Neural cell (in vitro differentiated cells): ENCODE data around the gene TBXA2R. TPM values are rescaled to one million over a fixed set of nuclear protein-coding genes. Genes with fewer than 3 reads are reported as not detected.

Source experiments
- H2AFZ ChIP-seq: fragments of 200-600, 300-800 bp; sonication (generic), shearing (Covaris generic); 2 replicates; pipeline ENCODE4 v1.6.0; 2014; ENCODE audit warnings: low read depth, mild to moderate bottlenecking, antibody characterized with exemption, low read length, moderate library complexity
- H3F3A ChIP-seq: fragments of 200-600 bp; shearing (Covaris generic); 2 replicates; pipeline ENCODE4 v1.6.1; 2016; ENCODE audit warnings: mild to moderate bottlenecking, moderate library complexity, mixed read lengths, antibody characterized with exemption, low read length; ENCODE audit not compliant: insufficient read depth, poor library complexity, severe bottlenecking
- H3K27ac ChIP-seq: fragments of 200-600, 300-800 bp; sonication (generic), shearing (Covaris generic); 2 replicates; pipeline ENCODE4 v1.5.1; 2014; ENCODE audit warnings: mild to moderate bottlenecking, low read length, moderate library complexity
- H3K27me3 ChIP-seq: fragments of 300-800, 200-600 bp; sonication (generic), shearing (Covaris generic); 2 replicates; pipeline ENCODE4 v1.6.0; 2014; ENCODE audit warnings: mild to moderate bottlenecking, low read depth, low read length, moderate library complexity; ENCODE audit not compliant: insufficient read depth
- H3K36me3 ChIP-seq: fragments of 300-800, 200-600 bp; sonication (generic), shearing (Covaris generic); 2 replicates; pipeline ENCODE4 v1.5.1; 2014; ENCODE audit warnings: mild to moderate bottlenecking, antibody characterized with exemption, low read length, moderate library complexity; ENCODE audit not compliant: insufficient read depth
- H3K4me2 ChIP-seq: fragments of 300-800, 200-600 bp; sonication (generic), shearing (Covaris generic); 2 replicates; pipeline ENCODE4 v1.6.0; 2014; ENCODE audit warnings: mild to moderate bottlenecking, low read length
- H3K4me3 ChIP-seq: fragments of 300-800, 200-600 bp; sonication (generic), shearing (Covaris generic); 2 replicates; pipeline ENCODE4 v1.5.1; 2014; ENCODE audit warnings: mild to moderate bottlenecking, low read length, moderate library complexity
- H3K79me2 ChIP-seq: fragments of 200-600 bp; shearing (Covaris generic); replicated peaks from 2 replicates; pipeline ENCODE4 v1.6.0; 2014; ENCODE audit warnings: mild to moderate bottlenecking, low read length, moderate library complexity; ENCODE audit not compliant: insufficient read depth
- H3K9ac ChIP-seq: fragments of 300-800, 200-600 bp; sonication (generic), shearing (Covaris generic); 2 replicates; pipeline ENCODE4 v1.6.1; 2016; ENCODE audit warnings: mild to moderate bottlenecking, low read length, mixed read lengths
- H3K9me2 ChIP-seq: fragments of 200-600 bp; shearing (Covaris generic); 2 replicates; pipeline ENCODE4 v1.6.1; 2016; ENCODE audit warnings: mild to moderate bottlenecking, low read length, mixed read lengths; ENCODE audit not compliant: insufficient read depth
- H3K9me3 ChIP-seq: fragments of 200-600, 300-800 bp; sonication (generic), shearing (Covaris generic); 2 replicates; pipeline ENCODE4 v1.6.1; 2016; ENCODE audit warnings: mild to moderate bottlenecking, mixed run types, low read length, moderate library complexity, mixed read lengths
- H4K20me1 ChIP-seq: fragments of 200-600 bp; shearing (Covaris generic); 2 replicates; pipeline ENCODE4 v1.6.1; 2016; ENCODE audit warnings: mild to moderate bottlenecking, mixed run types; ENCODE audit not compliant: insufficient read depth
- EP300 ChIP-seq: fragments of 450-650 bp; conservative IDR thresholded peaks from 2 replicates; pipeline ENCODE4 v1.6.1; 2014; ENCODE audit warnings: antibody characterized with exemption, mild to moderate bottlenecking, moderate library complexity; ENCODE audit not compliant: poor library complexity, severe bottlenecking
- EZH2 ChIP-seq: fragments of 200-600, 300-800 bp; shearing (Covaris generic), sonication (generic); IDR thresholded peaks from 2 replicates; pipeline ENCODE4 v1.6.1; 2014; ENCODE audit warnings: antibody characterized with exemption, low read length, borderline replicate concordance, mild to moderate bottlenecking; ENCODE audit not compliant: insufficient read depth, poor library complexity, severe bottlenecking
- MXI1 ChIP-seq: fragments of 450-650 bp; conservative IDR thresholded peaks from 2 replicates; pipeline ENCODE4 v1.6.1; 2014; ENCODE audit warnings: antibody characterized with exemption, mild to moderate bottlenecking; ENCODE audit not compliant: poor library complexity, severe bottlenecking
- POLR2AphosphoS5 ChIP-seq: IDR thresholded peaks from 2 replicates; pipeline ENCODE4 v1.6.1; 2012
- RAD21 ChIP-seq: fragments of 450-650 bp; conservative IDR thresholded peaks from 2 replicates; pipeline ENCODE4 v1.6.1; 2014; ENCODE audit warnings: antibody characterized with exemption, mild to moderate bottlenecking, moderate library complexity
- SMC3 ChIP-seq: fragments of 450-650 bp; conservative IDR thresholded peaks from 2 replicates; pipeline ENCODE4 v1.6.1; 2014; ENCODE audit warnings: antibody characterized with exemption, mild to moderate bottlenecking, moderate library complexity; ENCODE audit not compliant: poor library complexity
- TAF1 ChIP-seq: IDR thresholded peaks from 2 replicates; pipeline ENCODE4 v1.6.1; 2012; ENCODE audit warnings: low read depth
- polyA plus RNA-seq: library from polyadenylated mRNA; depleted of rRNA; stranded (reverse); fragments of >200 nt; gene quantifications from 2 replicates; pipeline ENCODE4 v1.2.3, GENCODE V29; 2014
- TF ChIP-seq, protein P1 (sequence below): IDR thresholded peaks from 2 replicates; pipeline ENCODE4 v1.6.1; 2012; ENCODE audit warnings: borderline replicate concordance
- TF ChIP-seq, protein P2 (sequence below): fragments of 450-650 bp; IDR thresholded peaks from 2 replicates; pipeline ENCODE4 v1.5.1; 2014; ENCODE audit warnings: antibody characterized with exemption, mild to moderate bottlenecking, moderate library complexity; ENCODE audit not compliant: poor library complexity, severe bottlenecking

TBXA2R gene
- polyA plus RNA-seq, 1 donor from 2014 or later, result not detected

DNA sequence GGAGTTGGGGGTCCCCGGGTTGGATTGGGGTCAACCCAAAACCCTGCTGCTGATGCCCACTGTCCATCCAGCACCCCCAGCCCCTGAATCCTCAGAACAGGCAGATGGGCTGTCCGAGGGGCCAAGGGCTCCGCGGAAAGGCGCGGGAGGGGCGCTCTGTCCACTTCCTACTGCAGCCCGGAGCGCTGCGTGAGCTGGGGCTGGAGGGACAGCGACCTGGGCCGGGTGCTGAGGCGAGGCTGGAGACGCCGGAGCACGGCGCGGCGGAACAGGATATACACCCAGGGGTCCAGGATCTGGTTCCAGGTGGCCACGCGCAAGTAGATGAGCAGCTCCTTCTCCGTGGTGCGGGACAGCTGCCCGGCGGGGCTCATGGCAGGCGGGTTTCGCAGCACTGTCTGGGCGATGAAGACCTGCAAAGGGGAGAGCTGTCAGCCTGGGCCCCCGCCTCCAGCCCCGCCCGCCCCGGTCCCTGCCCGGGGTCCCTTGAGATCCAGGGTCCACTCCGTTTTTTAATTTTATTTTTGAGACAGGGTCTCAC, 11.1 kb downstream of the TBXA2R start:
- Histone ChIP-seq H3K27ac (no peak overlapping the region), H4K20me1 (no peaks in the 10 kb centered on the region), H3K4me2 (no peak overlapping the region), H3F3A (no peaks in the 10 kb centered on the region), H2AFZ (no peak overlapping the region), H3K9me3 (no peaks in the 10 kb centered on the region), H3K4me3 (no peak overlapping the region), H3K36me3 (no peaks in the 10 kb centered on the region), H3K9ac (no peak overlapping the region), H3K79me2 (no peaks in the 10 kb centered on the region), H3K9me2 (no peaks in the 10 kb centered on the region), H3K27me3 (no peaks in the 10 kb centered on the region)
- TF ChIP-seq, protein P1, sequence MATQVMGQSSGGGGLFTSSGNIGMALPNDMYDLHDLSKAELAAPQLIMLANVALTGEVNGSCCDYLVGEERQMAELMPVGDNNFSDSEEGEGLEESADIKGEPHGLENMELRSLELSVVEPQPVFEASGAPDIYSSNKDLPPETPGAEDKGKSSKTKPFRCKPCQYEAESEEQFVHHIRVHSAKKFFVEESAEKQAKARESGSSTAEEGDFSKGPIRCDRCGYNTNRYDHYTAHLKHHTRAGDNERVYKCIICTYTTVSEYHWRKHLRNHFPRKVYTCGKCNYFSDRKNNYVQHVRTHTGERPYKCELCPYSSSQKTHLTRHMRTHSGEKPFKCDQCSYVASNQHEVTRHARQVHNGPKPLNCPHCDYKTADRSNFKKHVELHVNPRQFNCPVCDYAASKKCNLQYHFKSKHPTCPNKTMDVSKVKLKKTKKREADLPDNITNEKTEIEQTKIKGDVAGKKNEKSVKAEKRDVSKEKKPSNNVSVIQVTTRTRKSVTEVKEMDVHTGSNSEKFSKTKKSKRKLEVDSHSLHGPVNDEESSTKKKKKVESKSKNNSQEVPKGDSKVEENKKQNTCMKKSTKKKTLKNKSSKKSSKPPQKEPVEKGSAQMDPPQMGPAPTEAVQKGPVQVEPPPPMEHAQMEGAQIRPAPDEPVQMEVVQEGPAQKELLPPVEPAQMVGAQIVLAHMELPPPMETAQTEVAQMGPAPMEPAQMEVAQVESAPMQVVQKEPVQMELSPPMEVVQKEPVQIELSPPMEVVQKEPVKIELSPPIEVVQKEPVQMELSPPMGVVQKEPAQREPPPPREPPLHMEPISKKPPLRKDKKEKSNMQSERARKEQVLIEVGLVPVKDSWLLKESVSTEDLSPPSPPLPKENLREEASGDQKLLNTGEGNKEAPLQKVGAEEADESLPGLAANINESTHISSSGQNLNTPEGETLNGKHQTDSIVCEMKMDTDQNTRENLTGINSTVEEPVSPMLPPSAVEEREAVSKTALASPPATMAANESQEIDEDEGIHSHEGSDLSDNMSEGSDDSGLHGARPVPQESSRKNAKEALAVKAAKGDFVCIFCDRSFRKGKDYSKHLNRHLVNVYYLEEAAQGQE, result no peak
- TF ChIP-seq SMC3, result no peak
- TF ChIP-seq EZH2, result no peak
- TF ChIP-seq EP300, result no peak
- no peak for TF ChIP-seq RAD21
- TF ChIP-seq, protein P2, sequence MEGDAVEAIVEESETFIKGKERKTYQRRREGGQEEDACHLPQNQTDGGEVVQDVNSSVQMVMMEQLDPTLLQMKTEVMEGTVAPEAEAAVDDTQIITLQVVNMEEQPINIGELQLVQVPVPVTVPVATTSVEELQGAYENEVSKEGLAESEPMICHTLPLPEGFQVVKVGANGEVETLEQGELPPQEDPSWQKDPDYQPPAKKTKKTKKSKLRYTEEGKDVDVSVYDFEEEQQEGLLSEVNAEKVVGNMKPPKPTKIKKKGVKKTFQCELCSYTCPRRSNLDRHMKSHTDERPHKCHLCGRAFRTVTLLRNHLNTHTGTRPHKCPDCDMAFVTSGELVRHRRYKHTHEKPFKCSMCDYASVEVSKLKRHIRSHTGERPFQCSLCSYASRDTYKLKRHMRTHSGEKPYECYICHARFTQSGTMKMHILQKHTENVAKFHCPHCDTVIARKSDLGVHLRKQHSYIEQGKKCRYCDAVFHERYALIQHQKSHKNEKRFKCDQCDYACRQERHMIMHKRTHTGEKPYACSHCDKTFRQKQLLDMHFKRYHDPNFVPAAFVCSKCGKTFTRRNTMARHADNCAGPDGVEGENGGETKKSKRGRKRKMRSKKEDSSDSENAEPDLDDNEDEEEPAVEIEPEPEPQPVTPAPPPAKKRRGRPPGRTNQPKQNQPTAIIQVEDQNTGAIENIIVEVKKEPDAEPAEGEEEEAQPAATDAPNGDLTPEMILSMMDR, result no peak
- no peak for TF ChIP-seq MXI1
- no peak for TF ChIP-seq TAF1
- TF ChIP-seq POLR2AphosphoS5, result no peak

DNA sequence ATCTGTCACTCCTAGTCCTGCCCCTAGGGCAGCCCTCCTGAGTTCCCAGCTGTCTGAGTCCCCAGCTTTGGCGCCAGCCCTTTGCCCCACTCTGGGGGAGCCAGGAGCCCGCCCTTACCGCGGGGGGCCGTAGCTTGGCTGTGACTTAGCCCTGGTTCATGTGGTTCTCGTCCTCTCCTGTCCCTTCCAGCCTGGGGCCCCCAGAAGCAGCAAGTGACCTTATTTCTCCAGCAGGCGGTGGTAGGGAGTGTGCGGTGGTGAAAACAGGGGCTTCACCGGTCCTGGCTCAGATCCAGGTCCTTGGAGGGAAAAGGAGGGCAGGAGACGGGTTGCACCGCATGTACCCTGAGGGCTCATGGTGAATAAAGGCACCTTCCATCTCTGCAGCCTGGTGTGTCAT, 13.5 kb downstream of the TBXA2R start:
- no peak for TF ChIP-seq TAF1
- TF ChIP-seq, protein P2, result no peak
- no peak for TF ChIP-seq EP300
- TF ChIP-seq EZH2, result no peak
- TF ChIP-seq MXI1, result no peak
- no peak for TF ChIP-seq SMC3
- no peak for TF ChIP-seq POLR2AphosphoS5
- TF ChIP-seq, protein P1, result no peak
- TF ChIP-seq RAD21, result no peak
- H3K79me2 ChIP-seq, result no peaks in the 10 kb centered on the region
- no peak overlapping the region for H3K9ac ChIP-seq
- H3K9me3 ChIP-seq, result no peaks in the 10 kb centered on the region
- H4K20me1 ChIP-seq, result no peaks in the 10 kb centered on the region
- H3K9me2 ChIP-seq, result no peaks in the 10 kb centered on the region
- H3K36me3 ChIP-seq, result no peaks in the 10 kb centered on the region
- H3K27ac ChIP-seq, result no peak overlapping the region
- no peak overlapping the region for H2AFZ ChIP-seq
- no peaks in the 10 kb centered on the region for H3K27me3 ChIP-seq
- H3K4me2 ChIP-seq, result no peak overlapping the region
- H3K4me3 ChIP-seq, result no peak overlapping the region
- no peaks in the 10 kb centered on the region for H3F3A ChIP-seq
